Neural progenitor cell (in vitro differentiated cells): ENCODE data around the gene DMRTC2.

ENCODE experiments used
- EZH2 ChIP-seq: fragments of 200-600 bp; sonication (generic); IDR thresholded peaks from 2 replicates; pipeline ENCODE4 v1.6.1; 2017; ENCODE audit warnings: antibody characterized with exemption, mild to moderate bottlenecking, moderate library complexity
- EZH2phosphoT487 ChIP-seq: fragments of 200-600 bp; sonication (generic); IDR thresholded peaks from 2 replicates; pipeline ENCODE4 v1.6.1; 2017; ENCODE audit warnings: antibody characterized with exemption
- TF ChIP-seq, protein P1 (sequence below): fragments of 200-600 bp; sonication (generic); IDR thresholded peaks from 2 replicates; pipeline ENCODE4 v1.5.1; 2017; ENCODE audit warnings: antibody characterized with exemption, mild to moderate bottlenecking

DNA sequence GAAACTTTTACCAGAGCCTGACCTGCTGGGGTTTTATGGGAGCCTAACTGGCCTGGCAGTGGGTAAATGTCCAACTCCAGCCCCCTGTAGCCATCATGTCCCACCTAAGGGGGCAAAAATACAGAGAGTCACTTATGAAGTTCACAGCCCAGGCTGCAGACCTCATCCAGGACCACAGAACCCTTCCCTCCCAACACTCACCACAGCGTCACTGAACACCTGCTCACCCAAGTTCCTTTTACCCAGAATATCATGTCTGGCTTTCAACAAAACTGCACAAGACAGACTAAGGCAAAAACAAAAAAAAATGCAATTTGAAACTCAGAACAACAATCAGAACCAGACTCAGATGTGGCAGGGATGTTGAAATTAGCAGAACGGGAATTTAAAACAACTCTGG lies 42.1 kb upstream of the DMRTC2 start:
- TF ChIP-seq, protein P1, sequence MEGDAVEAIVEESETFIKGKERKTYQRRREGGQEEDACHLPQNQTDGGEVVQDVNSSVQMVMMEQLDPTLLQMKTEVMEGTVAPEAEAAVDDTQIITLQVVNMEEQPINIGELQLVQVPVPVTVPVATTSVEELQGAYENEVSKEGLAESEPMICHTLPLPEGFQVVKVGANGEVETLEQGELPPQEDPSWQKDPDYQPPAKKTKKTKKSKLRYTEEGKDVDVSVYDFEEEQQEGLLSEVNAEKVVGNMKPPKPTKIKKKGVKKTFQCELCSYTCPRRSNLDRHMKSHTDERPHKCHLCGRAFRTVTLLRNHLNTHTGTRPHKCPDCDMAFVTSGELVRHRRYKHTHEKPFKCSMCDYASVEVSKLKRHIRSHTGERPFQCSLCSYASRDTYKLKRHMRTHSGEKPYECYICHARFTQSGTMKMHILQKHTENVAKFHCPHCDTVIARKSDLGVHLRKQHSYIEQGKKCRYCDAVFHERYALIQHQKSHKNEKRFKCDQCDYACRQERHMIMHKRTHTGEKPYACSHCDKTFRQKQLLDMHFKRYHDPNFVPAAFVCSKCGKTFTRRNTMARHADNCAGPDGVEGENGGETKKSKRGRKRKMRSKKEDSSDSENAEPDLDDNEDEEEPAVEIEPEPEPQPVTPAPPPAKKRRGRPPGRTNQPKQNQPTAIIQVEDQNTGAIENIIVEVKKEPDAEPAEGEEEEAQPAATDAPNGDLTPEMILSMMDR, result no peak
- TF ChIP-seq EZH2 (no peak), EZH2phosphoT487 (no peak)
